Left lung (tissue), 10 donors: Measurements from ENCODE around the gene MRPL11. TPM values are rescaled to one million over a fixed set of nuclear protein-coding genes. Genes with fewer than 3 reads are reported as not detected.

Source experiments
- ATAC-seq: fragments of 200-7000 bp; cut with Tn5 transposase; one replicate; pipeline ENCODE4 v1.9.1; 2020; ENCODE audit warnings: moderate library complexity
- DNase-seq, 4 donors: peaks; one replicate each; pipeline ENCODE4 v3.0.0-alpha.2; 2013 to 2020
- H3K27ac ChIP-seq, 2 donors: fragments of 200-600 bp; sonication (generic) in 1 of 2; one replicate each; pipeline versions ENCODE4 v1.5.0 to v1.8.0; 2020 to 2021
- H3K27me3 ChIP-seq, 2 donors: fragments of 200-600 bp; sonication (generic) in 1 of 2; one replicate each; pipeline versions ENCODE4 v1.5.0 to v1.8.0; 2020 to 2021
- H3K36me3 ChIP-seq, 2 donors: fragments of 200-600 bp; sonication (generic) in 1 of 2; one replicate each; pipeline versions ENCODE4 v1.5.0 to v1.8.0; 2020 to 2021
- H3K4me1 ChIP-seq, 2 donors: fragments of 200-600 bp; one replicate each; pipeline ENCODE4 v1.8.0; 2021
- H3K4me3 ChIP-seq, 2 donors: fragments of 200-600 bp; sonication (generic) in 1 of 2; one replicate each; pipeline versions ENCODE4 v1.5.0 to v1.8.0; 2020 to 2021; ENCODE audit warnings: mild to moderate bottlenecking in 1 of 2
- H3K9me3 ChIP-seq, 2 donors: fragments of 200-600 bp; sonication (generic) in 1 of 2; one replicate each; pipeline versions ENCODE4 v1.5.0 to v1.8.0; 2020 to 2021
- CTCF ChIP-seq, 2 donors: fragments of 200-600 bp; sonication (generic) in 1 of 2; IDR thresholded peaks; one replicate each; pipeline versions ENCODE4 v1.5.0 to v1.8.0; 2021; ENCODE audit warnings: antibody characterized with exemption in 2 of 2
- intact Hi-C, 2 donors: fragments of 100-400 bp; cut with DNase I; formaldehyde crosslinking; loops; one replicate each; pipeline versions ENCODE4 v1.11.2 to v1.14.2; 2022
- polyA plus RNA-seq, 6 donors: library from polyadenylated mRNA; unstranded; fragments of 120-200 nt; gene quantifications; one replicate each; pipeline ENCODE4 v1.2.1, GENCODE V29; 2013; ENCODE audit not compliant: insufficient read length in 6 of 6
- total RNA-seq, 2 donors: library from RNA; stranded (reverse); fragmentation: NEBNext Ultra II Directional; extraction: Animal tissue kit (Norgen Biotek cat#: 25700); gene quantifications; one replicate each; pipeline ENCODE4 v1.2.1, GENCODE V29; 2021
- donor health status: DM: no; HTN: yes; CAD: no.
- donor health status: DM: no; HTN: no; CAD: no.

The MRPL11 gene
- total and polyA plus RNA-seq, 8 donors = 29.6 to 73.5 (median 60.3) TPM

- no peaks in the 10 kb centered on the region for H3K9me3 ChIP-seq
- H3K4me3 ChIP-seq = no peak overlapping the region
- no peak overlapping the region for H3K27ac ChIP-seq
- H3K27me3 ChIP-seq = peaks cover 0 to 10% of the 10 kb centered on the region in 2 donors
- DNase-seq (peak; percentile 24 to 86 (median 60)), ATAC-seq (peak; percentile 93)
- H3K36me3 ChIP-seq = peaks cover 0 to 13% of the 10 kb centered on the region in 2 donors
- H3K4me1 ChIP-seq = no peaks in the 10 kb centered on the region
- intact Hi-C loops = no loop called here
- peak; percentile 75 to 87 for TF ChIP-seq CTCF (IDR thresholded peaks at IDR 0.05)
Measured at GRCh38 chr11:66429983-66430602, 8.6 kb downstream of the MRPL11 start.

- TF ChIP-seq CTCF (IDR thresholded peaks at IDR 0.05) = no peak
- ATAC-seq (no peak), DNase-seq (no peak)
- no peaks in the 10 kb centered on the region for H3K9me3 ChIP-seq
- H3K36me3 ChIP-seq = peaks cover 0 to 4% of the 10 kb centered on the region in 2 donors
- no peak overlapping the region for H3K4me3 ChIP-seq
- H3K27me3 ChIP-seq = peaks cover 0 to 10% of the 10 kb centered on the region in 2 donors
- no peak overlapping the region for H3K27ac ChIP-seq
- H3K4me1 ChIP-seq = no peaks in the 10 kb centered on the region
- intact Hi-C loops = no loop called here
Measured at GRCh38 chr11:66428933-66429332, 9.7 kb downstream of the MRPL11 start.

GRCh38 chr11:66426314-66426713 is 12.3 kb downstream of the MRPL11 start:
- no peak overlapping the region for H3K4me3 ChIP-seq
- TF ChIP-seq CTCF (IDR thresholded peaks at IDR 0.05) = no peak
- no peak for ATAC-seq
- no peaks in the 10 kb centered on the region for H3K36me3 ChIP-seq
- DNase-seq = no peak
- no peaks in the 10 kb centered on the region for H3K9me3 ChIP-seq
- peaks cover 0 to 10% of the 10 kb centered on the region in 2 donors for H3K27me3 ChIP-seq
- no peaks in the 10 kb centered on the region for H3K4me1 ChIP-seq
- intact Hi-C loops = no loop called here
- H3K27ac ChIP-seq = no peak overlapping the region

- no peaks in the 10 kb centered on the region for H3K9me3 ChIP-seq
- TF ChIP-seq CTCF (IDR thresholded peaks at IDR 0.05) = no peak
- DNase-seq (peak; percentile 88 to 94 (median 89)), ATAC-seq (peak; percentile 98)
- intact Hi-C loops = no loop called here
- H3K4me3 ChIP-seq = no peak overlapping the region
- no peak overlapping the region for H3K27ac ChIP-seq
- H3K4me1 ChIP-seq = peaks cover 0 to 4% of the 10 kb centered on the region in 2 donors
- H3K36me3 ChIP-seq = no peaks in the 10 kb centered on the region
- H3K27me3 ChIP-seq = peaks cover 13 to 53% of the 10 kb centered on the region in 2 donors
Measured at GRCh38 chr11:66421492-66422205, 17.0 kb downstream of the MRPL11 start.

- Histone ChIP-seq H3K36me3 (no peaks in the 10 kb centered on the region), H3K27ac (no peak within 1 kb of the TSS), H3K9me3 (no peaks in the 10 kb centered on the region), H3K27me3 (peaks cover 13 to 53% of the 10 kb centered on the region in 2 donors), H3K4me1 (peaks cover 0 to 4% of the 10 kb centered on the region in 2 donors), H3K4me3 (no peak within 1 kb of the TSS)
- intact Hi-C loops = no loop called here
- TF ChIP-seq CTCF (IDR thresholded peaks at IDR 0.05) = no peak
- no peak for ATAC-seq
- DNase-seq = no peak
Measured at GRCh38 chr11:66420671-66421476, 17.8 kb downstream of the MRPL11 start, which contains the start of gene NPAS4. TSS of gene NPAS4 (plus strand) at chr11:66421035. CDS start at chr11:66421180, 145 bp downstream.
